PC-3 (cell line): ENCODE data around the gene SESN1. TPM values are rescaled to one million over a fixed set of nuclear protein-coding genes. Genes with fewer than 3 reads are reported as not detected.

Experiments
- ATAC-seq: fragments of 200-7000 bp; cut with Tn5 transposase; 2 replicates; pipeline ENCODE4 v1.9.1; 2020; ENCODE audit warnings: mild to moderate bottlenecking, moderate library complexity
- BruUV-seq: library from RNA; stranded (reverse); fragments of 400-500 nt; replicated peaks from 2 replicates; lab custom pipeline; 2021; lab: Mats Ljungman, UMichigan
- CTCF ChIA-PET: fragments of 300-600 bp; sonication (Branson Sonifier 250); formaldehyde crosslinking; loops from one replicate; lab custom pipeline; 2022; ENCODE audit warnings: antibody characterized with exemption; lab: Charles Lee
- POLR2A ChIA-PET: fragments of 300-600 bp; sonication (Branson Sonifier 250); formaldehyde crosslinking; loops from one replicate; lab custom pipeline; 2022; ENCODE audit warnings: antibody characterized with exemption; ENCODE audit not compliant: unreplicated experiment; lab: Charles Lee
- DNase-seq: peaks from one replicate; pipeline ENCODE4 v3.0.0-alpha.2; 2015
- H2AFZ ChIP-seq: fragments of 300-600 bp; sonication (generic); 2 replicates; pipeline ENCODE4 v1.6.0; 2016; ENCODE audit warnings: antibody characterized with exemption, low read length
- H3F3A ChIP-seq: fragments of 300-600 bp; sonication (generic); one replicate; pipeline ENCODE4 v1.6.0; 2017; ENCODE audit warnings: antibody characterized with exemption, low read length, control low read depth, mild to moderate bottlenecking; ENCODE audit not compliant: unreplicated experiment
- H3K27ac ChIP-seq: fragments of 300-600 bp; sonication (generic); 2 replicates; pipeline ENCODE4 v1.5.1; 2016; ENCODE audit warnings: mild to moderate bottlenecking, low read length
- H3K27me3 ChIP-seq: fragments of 300-600 bp; sonication (generic); 2 replicates; pipeline ENCODE4 v1.6.1; 2016; ENCODE audit warnings: low read length, mixed read lengths
- H3K36me3 ChIP-seq: fragments of 300-600 bp; sonication (generic); 2 replicates; pipeline ENCODE4 v1.6.1; 2016; ENCODE audit warnings: low read depth, mixed run types, low read length, mixed read lengths
- H3K4me1 ChIP-seq: fragments of 300-600 bp; sonication (generic); 2 replicates; pipeline ENCODE4 v1.5.1; 2016; ENCODE audit warnings: low read length; ENCODE audit not compliant: insufficient read depth
- H3K4me2 ChIP-seq: fragments of 300-600 bp; sonication (generic); 2 replicates; pipeline ENCODE4 v1.6.0; 2016; ENCODE audit warnings: low read length
- H3K4me3 ChIP-seq: fragments of 300-600 bp; sonication (generic); 2 replicates; pipeline ENCODE4 v1.5.1; 2016; ENCODE audit warnings: mild to moderate bottlenecking, low read length, mixed read lengths
- H3K79me2 ChIP-seq: fragments of 300-600 bp; sonication (generic); 2 replicates; pipeline ENCODE4 v1.6.1; 2017; ENCODE audit warnings: low read length, mixed read lengths
- H3K9ac ChIP-seq: fragments of 300-600 bp; sonication (generic); 2 replicates; pipeline ENCODE4 v1.6.0; 2016; ENCODE audit warnings: mild to moderate bottlenecking, low read length
- H3K9me2 ChIP-seq: fragments of 300-600 bp; sonication (generic); replicated peaks from 2 replicates; pipeline ENCODE4 v1.6.1; 2016; ENCODE audit warnings: mixed run types, low read length, mixed read lengths
- H3K9me3 ChIP-seq: fragments of 300-600 bp; sonication (generic); 2 replicates; pipeline ENCODE4 v1.6.1; 2016; ENCODE audit warnings: low read length, mixed read lengths
- H4K20me1 ChIP-seq: fragments of 300-600 bp; sonication (generic); 2 replicates; pipeline ENCODE4 v1.6.1; 2016; ENCODE audit warnings: low read length, mixed read lengths
- EZH2 ChIP-seq: fragments of 300-600 bp; sonication (generic); IDR thresholded peaks from one replicate; pipeline ENCODE4 v1.6.1; 2017; ENCODE audit warnings: antibody characterized with exemption, mild to moderate bottlenecking, low read length; ENCODE audit not compliant: unreplicated experiment
- EZH2phosphoT487 ChIP-seq: fragments of 300-600 bp; sonication (generic); IDR thresholded peaks from 2 replicates; pipeline ENCODE4 v1.6.1; 2018; ENCODE audit warnings: mild to moderate bottlenecking, antibody characterized with exemption, low read length, borderline replicate concordance
- intact Hi-C: fragments of 100-400 bp; cut with micrococcal nuclease; formaldehyde crosslinking; loops from 2 replicates; pipeline ENCODE4 v1.9.0; 2023
- total RNA-seq: library from RNA; depleted of rRNA; stranded (reverse); fragments of >200 nt; gene quantifications from 2 replicates; pipeline ENCODE4 v1.2.3, GENCODE V29; 2014
- TF ChIP-seq, protein P1 (sequence below): fragments of 300-600 bp; sonication (generic); conservative IDR thresholded peaks from 2 replicates; pipeline ENCODE4 v1.5.1; 2017; ENCODE audit warnings: antibody characterized with exemption, low read depth, mild to moderate bottlenecking, low read length

SESN1 gene
- total RNA-seq, 1 experiment from 2014 or later: 3.4 TPM

DNA sequence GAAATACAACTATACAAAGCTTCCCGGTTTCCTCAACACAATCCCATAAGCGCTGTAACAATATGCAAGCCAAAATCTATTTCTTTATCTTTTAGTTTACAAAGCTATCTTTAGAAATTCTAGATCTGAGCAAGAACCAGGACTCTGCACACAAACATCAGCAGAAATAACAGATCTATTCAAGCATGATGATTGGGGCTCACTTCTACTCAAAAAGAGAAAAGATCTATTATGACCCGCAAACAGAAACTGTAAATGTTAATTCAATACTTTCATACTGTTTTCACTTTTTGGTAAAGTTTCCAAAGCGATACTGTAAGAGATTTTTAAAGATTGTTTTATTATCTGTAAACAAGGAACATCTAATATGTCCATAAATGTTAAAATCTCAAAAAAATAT is 86.6 kb downstream of the SESN1 start:
- no peaks in the 10 kb centered on the region for H3K79me2 ChIP-seq
- peak overlapping the region; percentile 96 for H2AFZ ChIP-seq
- H3K4me1 ChIP-seq: peaks cover 23% of the 10 kb centered on the region
- ChIA-PET CTCF (no interaction called here), POLR2A (no interaction called here)
- H4K20me1 ChIP-seq: no peaks in the 10 kb centered on the region
- no peaks in the 10 kb centered on the region for H3F3A ChIP-seq
- H3K4me2 ChIP-seq: peak overlapping the region; percentile 86
- no TSS peak for BruUV-seq
- ATAC-seq (no peak), DNase-seq (no peak)
- intact Hi-C loops: loop anchor here (1.0 kb wide), 1 partner anchor 9 kb away; no protein-coding TSS in a partner anchor
- H3K9ac ChIP-seq: no peak overlapping the region
- TF ChIP-seq EZH2 (no peak), EZH2phosphoT487 (no peak)
- TF ChIP-seq, protein P1, sequence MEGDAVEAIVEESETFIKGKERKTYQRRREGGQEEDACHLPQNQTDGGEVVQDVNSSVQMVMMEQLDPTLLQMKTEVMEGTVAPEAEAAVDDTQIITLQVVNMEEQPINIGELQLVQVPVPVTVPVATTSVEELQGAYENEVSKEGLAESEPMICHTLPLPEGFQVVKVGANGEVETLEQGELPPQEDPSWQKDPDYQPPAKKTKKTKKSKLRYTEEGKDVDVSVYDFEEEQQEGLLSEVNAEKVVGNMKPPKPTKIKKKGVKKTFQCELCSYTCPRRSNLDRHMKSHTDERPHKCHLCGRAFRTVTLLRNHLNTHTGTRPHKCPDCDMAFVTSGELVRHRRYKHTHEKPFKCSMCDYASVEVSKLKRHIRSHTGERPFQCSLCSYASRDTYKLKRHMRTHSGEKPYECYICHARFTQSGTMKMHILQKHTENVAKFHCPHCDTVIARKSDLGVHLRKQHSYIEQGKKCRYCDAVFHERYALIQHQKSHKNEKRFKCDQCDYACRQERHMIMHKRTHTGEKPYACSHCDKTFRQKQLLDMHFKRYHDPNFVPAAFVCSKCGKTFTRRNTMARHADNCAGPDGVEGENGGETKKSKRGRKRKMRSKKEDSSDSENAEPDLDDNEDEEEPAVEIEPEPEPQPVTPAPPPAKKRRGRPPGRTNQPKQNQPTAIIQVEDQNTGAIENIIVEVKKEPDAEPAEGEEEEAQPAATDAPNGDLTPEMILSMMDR: no peak
- no peaks in the 10 kb centered on the region for H3K9me3 ChIP-seq
- H3K27ac ChIP-seq: no peak overlapping the region
- peak overlapping the region; percentile 94 for H3K4me3 ChIP-seq
- H3K27me3 ChIP-seq: no peaks in the 10 kb centered on the region
- no peaks in the 10 kb centered on the region for H3K36me3 ChIP-seq
- no peaks in the 10 kb centered on the region for H3K9me2 ChIP-seq

DNA sequence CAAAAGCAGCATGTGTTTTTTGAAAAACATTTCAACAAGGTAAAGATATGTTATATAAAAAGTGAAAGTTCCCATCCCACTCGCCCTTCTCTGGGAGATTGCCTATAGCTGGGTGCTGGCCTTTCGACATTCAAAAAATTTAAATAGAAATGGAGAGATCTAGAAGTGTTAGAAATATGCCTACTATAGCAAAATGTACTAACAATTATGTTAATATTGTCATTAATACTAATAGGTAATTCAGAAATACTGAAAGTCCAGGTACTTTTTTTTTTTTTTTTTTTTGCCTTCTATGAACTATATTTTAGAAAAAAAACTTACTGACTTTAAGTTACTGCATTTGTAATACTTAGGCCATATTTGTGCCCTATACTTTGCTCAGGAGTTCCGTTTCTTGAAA is 87.1 kb downstream of the SESN1 start:
- H2AFZ ChIP-seq: no peak overlapping the region
- no peaks in the 10 kb centered on the region for H3K79me2 ChIP-seq
- H3K4me3 ChIP-seq: no peak overlapping the region
- no peaks in the 10 kb centered on the region for H3K9me2 ChIP-seq
- no peak overlapping the region for H3K27ac ChIP-seq
- no peak overlapping the region for H3K4me2 ChIP-seq
- H3F3A ChIP-seq: no peaks in the 10 kb centered on the region
- no TSS peak for BruUV-seq
- ATAC-seq: no peak
- intact Hi-C loops: no loop called here
- no peaks in the 10 kb centered on the region for H3K36me3 ChIP-seq
- no peak overlapping the region for H3K9ac ChIP-seq
- ChIA-PET CTCF (no interaction called here), POLR2A (no interaction called here)
- DNase-seq: no peak
- peaks cover 23% of the 10 kb centered on the region for H3K4me1 ChIP-seq
- no peaks in the 10 kb centered on the region for H4K20me1 ChIP-seq
- H3K27me3 ChIP-seq: no peaks in the 10 kb centered on the region
- TF ChIP-seq EZH2phosphoT487 (no peak), EZH2 (no peak)
- TF ChIP-seq, protein P1: no peak
- H3K9me3 ChIP-seq: no peaks in the 10 kb centered on the region

DNA sequence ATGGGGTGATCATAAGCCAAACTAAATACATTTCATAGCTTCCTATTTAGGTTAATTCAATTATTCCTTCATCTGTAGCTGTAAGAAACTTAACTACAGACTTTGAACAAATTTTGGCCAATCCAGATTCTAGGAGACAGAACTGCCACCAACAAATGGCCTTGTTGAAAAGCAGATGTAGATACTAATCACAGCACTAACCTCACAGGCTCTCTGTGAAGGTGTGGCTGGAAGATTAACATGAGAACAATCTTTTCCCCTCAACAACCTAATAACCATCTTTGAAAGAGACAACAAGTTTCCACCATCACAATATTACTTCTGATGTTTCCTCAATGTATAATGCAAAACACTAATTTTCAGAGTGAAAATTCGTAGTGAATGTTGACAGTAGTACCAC is 87.8 kb downstream of the SESN1 start:
- no peaks in the 10 kb centered on the region for H3K9me3 ChIP-seq
- no peak for TF ChIP-seq EZH2
- no peak for TF ChIP-seq EZH2phosphoT487
- TF ChIP-seq, protein P1: no peak
- H3K4me2 ChIP-seq: no peak overlapping the region
- H2AFZ ChIP-seq: no peak overlapping the region
- peaks cover 23% of the 10 kb centered on the region for H3K4me1 ChIP-seq
- no peak overlapping the region for H3K9ac ChIP-seq
- H3K27ac ChIP-seq: no peak overlapping the region
- no peaks in the 10 kb centered on the region for H4K20me1 ChIP-seq
- no peaks in the 10 kb centered on the region for H3K79me2 ChIP-seq
- H3K9me2 ChIP-seq: no peaks in the 10 kb centered on the region
- H3F3A ChIP-seq: no peaks in the 10 kb centered on the region
- no TSS peak for BruUV-seq
- H3K36me3 ChIP-seq: no peaks in the 10 kb centered on the region
- no peak for DNase-seq
- ATAC-seq: no peak
- CTCF ChIA-PET: no interaction called here
- POLR2A ChIA-PET: no interaction called here
- H3K27me3 ChIP-seq: no peaks in the 10 kb centered on the region
- intact Hi-C loops: no loop called here
- no peak overlapping the region for H3K4me3 ChIP-seq
